ENCODE data around the gene TLE1.

Gene TLE1

DNA sequence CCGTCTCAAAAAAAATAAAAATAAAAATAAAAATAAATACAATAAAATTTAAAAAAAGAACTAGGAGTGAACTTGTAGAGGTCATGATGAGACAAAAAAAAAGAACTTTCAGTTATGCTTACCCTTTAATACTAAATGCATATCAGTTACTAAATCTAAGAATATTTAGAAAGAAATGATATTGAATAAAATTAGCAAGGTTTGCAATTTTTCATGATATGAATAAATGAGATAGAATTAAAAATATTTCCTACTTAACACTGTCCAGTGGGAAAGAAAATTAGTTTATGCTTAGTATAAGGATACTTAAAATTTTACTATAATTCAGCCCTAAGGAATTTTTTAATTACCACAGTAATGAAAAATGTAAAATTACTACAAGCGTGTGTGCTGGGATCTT lies 132.4 kb downstream of the TLE1 start:
- no peak overlapping the region for H3K4me3 ChIP-seq (ENCODE audit: low read length)
- TF ChIP-seq, protein P1, sequence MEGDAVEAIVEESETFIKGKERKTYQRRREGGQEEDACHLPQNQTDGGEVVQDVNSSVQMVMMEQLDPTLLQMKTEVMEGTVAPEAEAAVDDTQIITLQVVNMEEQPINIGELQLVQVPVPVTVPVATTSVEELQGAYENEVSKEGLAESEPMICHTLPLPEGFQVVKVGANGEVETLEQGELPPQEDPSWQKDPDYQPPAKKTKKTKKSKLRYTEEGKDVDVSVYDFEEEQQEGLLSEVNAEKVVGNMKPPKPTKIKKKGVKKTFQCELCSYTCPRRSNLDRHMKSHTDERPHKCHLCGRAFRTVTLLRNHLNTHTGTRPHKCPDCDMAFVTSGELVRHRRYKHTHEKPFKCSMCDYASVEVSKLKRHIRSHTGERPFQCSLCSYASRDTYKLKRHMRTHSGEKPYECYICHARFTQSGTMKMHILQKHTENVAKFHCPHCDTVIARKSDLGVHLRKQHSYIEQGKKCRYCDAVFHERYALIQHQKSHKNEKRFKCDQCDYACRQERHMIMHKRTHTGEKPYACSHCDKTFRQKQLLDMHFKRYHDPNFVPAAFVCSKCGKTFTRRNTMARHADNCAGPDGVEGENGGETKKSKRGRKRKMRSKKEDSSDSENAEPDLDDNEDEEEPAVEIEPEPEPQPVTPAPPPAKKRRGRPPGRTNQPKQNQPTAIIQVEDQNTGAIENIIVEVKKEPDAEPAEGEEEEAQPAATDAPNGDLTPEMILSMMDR (conservative IDR thresholded peaks at IDR 0.05; ENCODE audit: low read depth, low read length) = no peak
- DNase-seq (ENCODE audit: low read depth) = no peak

- H3K4me3 ChIP-seq (ENCODE audit: low read length) = no peak overlapping the region
- no peak for DNase-seq (ENCODE audit: low read depth)
- TF ChIP-seq, protein P1 (conservative IDR thresholded peaks at IDR 0.05; ENCODE audit: low read depth, low read length) = no peak
These were observed 136.8 kb downstream of the TLE1 start for GRCh38 chr9:81552581-81552991.

GRCh38 chr9:81550207-81550583 lies 139.2 kb downstream of the TLE1 start:
- H3K4me3 ChIP-seq (ENCODE audit: low read length) = no peak overlapping the region
- TF ChIP-seq, protein P1 (conservative IDR thresholded peaks at IDR 0.05; ENCODE audit: low read depth, low read length) = no peak
- no peak for DNase-seq (ENCODE audit: low read depth)

DNA sequence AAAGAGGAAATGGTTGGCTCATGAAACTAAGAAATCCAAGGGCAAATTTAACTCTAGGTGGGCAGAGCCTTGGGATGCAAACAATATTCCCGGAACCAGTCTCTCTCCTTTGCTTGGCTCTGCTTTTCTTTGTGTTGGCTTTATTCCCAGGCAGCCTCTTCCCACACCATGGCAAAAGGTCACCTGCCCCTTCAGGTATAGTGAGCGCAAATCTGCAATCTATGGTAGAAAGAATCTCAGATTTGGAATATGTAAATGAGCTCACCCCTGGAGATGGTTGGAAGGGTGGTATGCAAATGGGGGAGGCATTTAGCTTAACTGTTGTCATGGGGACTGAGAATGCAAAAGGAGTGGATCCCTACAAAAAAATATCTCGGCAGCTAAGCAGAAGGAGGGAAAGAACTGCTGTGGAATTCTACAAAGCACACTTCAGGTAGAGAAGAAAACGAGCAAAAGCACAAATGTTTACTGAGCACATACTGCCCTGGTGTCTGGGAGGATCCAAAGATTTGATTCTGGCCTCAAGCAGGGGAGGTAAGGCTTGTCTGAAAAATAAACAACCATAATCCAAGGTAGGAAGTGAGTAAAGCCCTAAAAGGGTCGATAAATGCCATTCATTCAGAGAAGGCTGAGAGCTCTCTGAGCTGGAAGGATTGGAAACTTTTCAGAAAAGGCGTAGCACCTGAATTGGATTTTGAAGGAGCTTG lies 139.7 kb downstream of the TLE1 start:
- DNase-seq (ENCODE audit: low read depth) = no peak
- no peak overlapping the region for H3K4me3 ChIP-seq (ENCODE audit: low read length)
- TF ChIP-seq, protein P1 (conservative IDR thresholded peaks at IDR 0.05; ENCODE audit: low read depth, low read length) = no peak

GRCh38 chr9:81548911-81549310 lies 140.4 kb downstream of the TLE1 start:
- no peak overlapping the region for H3K4me3 ChIP-seq (ENCODE audit: low read length)
- DNase-seq (ENCODE audit: low read depth) = no peak
- TF ChIP-seq, protein P1 (conservative IDR thresholded peaks at IDR 0.05; ENCODE audit: low read depth, low read length) = no peak

GRCh38 chr9:81546489-81546888 lies 142.9 kb downstream of the TLE1 start:
- no peak overlapping the region for H3K4me3 ChIP-seq (ENCODE audit: low read length)
- TF ChIP-seq, protein P1 (conservative IDR thresholded peaks at IDR 0.05; ENCODE audit: low read depth, low read length) = no peak
- no peak for DNase-seq (ENCODE audit: low read depth)

GRCh38 chr9:81543695-81544094 lies 145.7 kb downstream of the TLE1 start:
- no peak overlapping the region for H3K4me3 ChIP-seq (ENCODE audit: low read length)
- DNase-seq (ENCODE audit: low read depth) = no peak
- TF ChIP-seq, protein P1 (conservative IDR thresholded peaks at IDR 0.05; ENCODE audit: low read depth, low read length) = no peak
